GM18519 (cell line): Measurements from ENCODE around the gene PTPRG.

Source experiments
- ATAC-seq: cut with Tn5 transposase; IDR thresholded peaks from one replicate; pipeline ENCODE4 v1.9.1; 2021; ENCODE audit warnings: mild to moderate bottlenecking, moderate library complexity; ENCODE audit not compliant: unreplicated experiment, low FRiP score

The PTPRG gene

GRCh38 chr3:62145086-62145757 is 583.9 kb downstream of the PTPRG start:
- ATAC-seq, result no peak

- ATAC-seq, result no peak
Observed at GRCh38 chr3:62149539-62149938, 588.2 kb downstream of the PTPRG start.

- ATAC-seq, result no peak
Observed at GRCh38 chr3:62149962-62150361, 588.6 kb downstream of the PTPRG start.

DNA sequence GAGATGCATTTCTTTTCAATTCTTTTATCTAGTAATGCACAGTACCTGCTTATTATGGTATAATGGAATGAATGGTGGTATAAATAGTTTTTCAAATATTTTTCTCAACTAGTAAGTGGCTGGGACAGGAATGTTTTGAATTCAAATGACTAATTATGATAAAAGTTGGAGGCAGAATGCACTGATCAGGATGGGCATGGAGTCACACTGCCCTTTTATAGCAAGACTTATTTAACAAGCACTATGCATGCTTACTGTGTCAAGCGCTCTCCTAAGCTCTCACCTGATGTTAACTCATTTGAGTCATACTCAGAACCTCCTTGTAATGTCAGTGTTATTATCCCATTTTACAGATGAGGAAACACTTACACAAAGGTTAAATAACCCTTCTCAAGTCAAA is 590.2 kb downstream of the PTPRG start:
- no peak for ATAC-seq

DNA sequence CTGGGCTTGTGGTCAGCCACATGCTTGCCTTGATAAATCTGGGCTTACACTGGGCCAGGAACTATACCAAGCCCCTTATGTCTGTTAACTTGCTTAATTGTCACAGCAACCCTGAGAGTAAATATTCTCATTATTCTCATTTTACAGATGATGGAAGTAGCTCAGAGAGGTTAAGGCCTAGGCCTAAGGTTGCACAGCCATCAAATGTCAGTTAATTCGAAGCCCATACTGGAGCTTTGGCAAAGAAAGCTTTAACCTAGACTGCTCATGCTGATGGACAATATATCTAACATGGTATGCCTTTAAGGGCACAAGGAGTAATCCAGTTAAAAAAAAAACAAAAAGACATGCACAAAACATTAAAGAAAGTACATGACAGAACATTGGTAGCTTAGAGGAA is 591.9 kb downstream of the PTPRG start:
- no peak for ATAC-seq

DNA sequence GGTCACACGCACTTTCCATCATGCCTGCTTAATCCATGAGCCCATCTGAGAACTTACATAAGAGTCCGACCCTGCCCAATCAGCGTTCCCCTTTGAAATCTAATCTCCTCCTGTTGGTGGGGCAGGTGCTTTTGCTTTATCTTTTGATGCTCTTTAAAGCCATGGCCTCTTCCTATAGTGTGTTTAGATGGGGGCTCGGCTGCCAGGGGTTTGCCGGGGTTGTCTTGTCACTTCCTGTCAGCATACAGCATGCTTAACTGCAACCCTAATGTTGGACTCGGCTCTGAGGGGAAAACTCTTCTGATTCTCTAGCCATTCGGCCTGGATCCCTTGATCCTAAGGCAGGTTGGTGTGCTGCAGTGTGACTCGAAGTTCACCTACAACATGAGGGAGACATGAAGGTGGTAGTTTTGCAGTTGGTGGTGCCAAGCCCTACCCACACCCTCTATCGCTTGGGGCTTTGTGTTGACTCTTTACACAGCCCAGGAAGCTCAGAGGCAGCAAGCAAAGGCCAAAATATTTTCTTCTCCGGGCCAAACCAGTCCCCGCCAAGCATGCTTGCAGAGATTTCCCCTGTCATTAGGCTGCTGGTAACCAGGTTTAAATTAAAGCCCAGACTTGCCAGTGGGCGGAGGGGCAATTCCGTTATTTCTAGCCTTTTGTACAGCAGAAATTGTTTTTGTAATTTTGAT is 593.2 kb downstream of the PTPRG start:
- ATAC-seq, result no peak

- no peak for ATAC-seq
Observed at GRCh38 chr3:62159056-62159708, 597.8 kb downstream of the PTPRG start.

DNA sequence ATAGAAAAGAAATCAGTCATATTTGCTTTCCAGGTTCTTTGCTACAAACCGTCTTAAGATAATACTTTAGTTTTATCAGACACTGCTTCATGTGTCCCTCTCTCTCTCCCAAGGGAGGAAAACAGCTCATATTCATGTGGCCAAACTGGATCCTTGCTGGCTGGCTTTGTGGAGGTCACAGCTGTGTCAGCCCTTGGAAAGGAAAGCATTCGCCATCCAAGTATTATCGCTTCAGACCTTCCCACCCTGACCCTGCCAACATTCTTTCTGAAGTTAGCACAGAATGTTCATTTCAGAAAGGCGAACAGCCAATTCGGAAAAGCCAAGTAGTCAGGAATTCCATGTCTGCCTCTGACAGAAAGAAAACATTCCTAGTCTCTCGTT is 598.3 kb downstream of the PTPRG start:
- no peak for ATAC-seq

DNA sequence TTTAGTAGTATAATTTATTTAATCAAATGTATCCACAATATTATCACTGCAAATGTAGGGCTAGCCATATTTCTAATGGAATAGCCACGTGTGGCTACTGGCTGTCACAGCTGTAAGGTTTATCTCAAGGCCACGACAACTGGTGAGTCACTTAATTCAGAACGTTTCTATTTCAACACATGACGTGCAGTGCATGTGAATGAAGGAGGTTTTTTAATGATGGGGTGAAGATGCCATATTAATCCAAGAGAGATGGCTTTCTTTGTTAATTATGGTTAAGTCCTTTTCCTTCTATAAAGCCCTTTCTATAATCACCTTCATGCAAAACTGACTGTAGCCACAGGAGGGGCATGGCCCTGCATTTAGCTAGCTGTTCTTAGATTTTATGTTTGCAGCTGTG is 600.0 kb downstream of the PTPRG start:
- no peak for ATAC-seq

DNA sequence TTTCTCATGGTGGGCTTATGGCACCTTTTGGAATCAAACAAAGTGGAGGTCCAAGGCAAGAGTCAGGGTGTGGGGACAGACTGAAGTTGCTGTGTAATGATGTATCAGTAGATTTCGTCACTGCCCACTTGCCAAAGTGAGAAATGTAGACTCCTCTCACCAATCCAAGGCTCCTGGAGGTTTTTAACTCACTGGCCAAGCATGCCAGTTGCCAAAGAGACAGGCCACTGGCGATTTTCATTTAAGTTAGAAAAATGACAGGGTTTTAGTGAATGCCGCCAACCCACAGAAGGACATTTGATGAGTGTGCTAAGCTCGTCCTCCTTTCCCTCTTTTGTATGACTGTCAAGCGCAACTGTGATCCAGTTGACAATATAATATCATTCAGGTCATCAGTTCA is 602.8 kb downstream of the PTPRG start:
- no peak for ATAC-seq

DNA sequence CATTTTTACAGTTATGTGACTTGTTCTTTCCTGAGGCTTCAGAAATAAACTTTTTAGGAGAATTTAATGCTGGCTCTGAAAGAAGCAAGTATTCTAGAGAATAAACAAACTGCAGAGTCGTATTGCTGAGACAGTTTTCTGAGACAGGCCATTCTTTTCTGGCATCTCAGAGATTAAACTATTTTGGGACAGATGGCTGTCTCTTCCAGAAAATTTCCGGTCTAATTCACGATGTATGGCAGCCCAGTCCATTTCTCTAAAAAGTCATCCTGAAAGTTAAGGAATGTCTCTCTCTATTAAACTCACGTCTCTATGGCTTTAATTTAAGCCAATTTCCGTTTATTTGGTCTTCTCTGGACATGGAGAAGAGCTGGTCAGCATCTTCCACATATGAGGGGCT is 603.4 kb downstream of the PTPRG start:
- ATAC-seq, result no peak

DNA sequence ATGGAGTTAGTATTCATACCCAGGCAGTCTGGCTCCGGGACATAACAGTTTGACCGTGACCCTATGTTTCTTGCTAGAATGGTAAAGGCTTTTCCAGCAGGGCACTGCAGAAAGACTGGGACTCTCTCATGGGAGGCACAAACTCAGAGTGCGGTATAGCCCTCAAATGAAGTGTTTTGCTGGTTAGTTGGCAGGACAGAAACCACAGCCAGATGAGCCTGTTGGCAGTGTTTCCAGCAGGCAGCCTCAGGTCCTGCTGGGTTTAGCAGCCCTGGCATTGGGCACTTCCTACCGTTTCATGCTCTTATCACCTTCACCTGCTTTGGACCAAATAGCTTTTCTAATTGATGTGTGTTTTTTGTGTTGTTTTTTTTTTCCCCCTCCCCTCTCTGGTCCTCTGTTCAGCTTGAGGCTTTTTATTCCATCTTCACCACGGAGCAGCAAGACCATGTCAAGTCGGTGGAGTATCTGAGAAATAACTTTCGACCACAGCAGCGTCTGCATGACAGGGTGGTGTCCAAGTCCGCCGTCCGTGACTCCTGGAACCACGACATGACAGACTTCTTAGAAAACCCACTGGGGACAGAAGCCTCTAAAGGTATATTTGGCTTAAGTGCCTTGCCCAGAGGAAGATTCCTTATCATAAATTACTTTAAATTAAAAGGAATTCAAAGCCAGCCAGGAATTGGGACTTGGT is 606.3 kb downstream of the PTPRG start:
- ATAC-seq, result no peak

DNA sequence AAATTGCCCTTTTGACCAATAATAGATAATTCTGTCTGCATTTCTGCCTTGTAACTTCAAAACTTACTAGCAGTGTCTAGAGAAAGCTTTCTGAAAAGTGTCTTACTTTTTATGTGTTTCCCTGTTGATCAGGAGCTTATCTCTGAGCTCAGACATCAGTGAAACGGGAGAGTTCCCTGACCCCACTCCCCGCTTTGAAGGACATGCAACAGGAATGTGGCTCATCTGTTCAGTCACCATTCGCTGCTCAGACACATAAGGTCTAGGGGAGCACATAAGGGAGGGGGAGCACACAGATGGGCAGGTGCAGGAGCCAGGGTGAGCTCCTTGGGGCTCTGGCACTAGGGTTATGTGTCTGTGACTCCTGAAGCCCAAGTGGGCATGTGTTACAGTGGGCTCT is 607.0 kb downstream of the PTPRG start:
- ATAC-seq, result no peak

DNA sequence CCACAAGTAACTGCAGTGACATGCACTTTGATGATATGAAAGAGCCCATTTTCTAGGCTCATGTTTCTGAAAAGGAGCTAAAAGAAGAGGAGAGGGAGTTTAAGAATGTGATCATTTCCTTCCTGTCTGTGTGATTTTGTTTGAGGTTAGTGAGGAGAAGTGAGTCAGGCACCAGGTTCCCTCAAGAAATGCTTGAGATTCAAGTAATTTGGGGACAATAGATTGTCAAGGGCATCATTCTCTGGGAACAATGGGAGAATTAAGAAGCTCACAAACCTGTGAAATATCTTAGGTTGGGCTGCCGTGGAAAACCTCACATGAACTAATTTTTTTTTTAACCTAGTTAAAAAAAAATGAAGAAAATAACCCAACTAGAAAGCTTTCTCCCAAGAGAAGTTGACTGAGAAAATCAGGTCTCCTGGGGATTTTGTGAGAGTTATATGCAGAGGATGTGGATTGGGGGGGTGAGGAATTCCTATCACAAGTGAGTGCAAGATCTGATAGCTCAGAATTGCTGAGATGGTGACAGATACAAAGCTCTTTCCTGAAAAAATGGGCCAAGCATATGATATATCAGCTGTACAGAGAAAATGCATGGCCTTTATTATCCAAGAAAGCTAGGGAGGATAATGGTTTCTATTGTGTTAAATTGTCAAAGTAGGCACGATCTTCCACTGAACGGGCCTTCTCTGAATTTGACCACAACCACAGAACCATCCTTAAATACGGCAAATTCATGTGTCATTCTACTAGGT is 608.7 kb downstream of the PTPRG start:
- ATAC-seq, result no peak

GRCh38 chr3:62171789-62172188 is 610.4 kb downstream of the PTPRG start:
- ATAC-seq, result no peak

- ATAC-seq, result no peak
Observed at GRCh38 chr3:62172199-62172598, 610.8 kb downstream of the PTPRG start.

GRCh38 chr3:62173939-62174515 is 612.7 kb downstream of the PTPRG start:
- no peak for ATAC-seq

DNA sequence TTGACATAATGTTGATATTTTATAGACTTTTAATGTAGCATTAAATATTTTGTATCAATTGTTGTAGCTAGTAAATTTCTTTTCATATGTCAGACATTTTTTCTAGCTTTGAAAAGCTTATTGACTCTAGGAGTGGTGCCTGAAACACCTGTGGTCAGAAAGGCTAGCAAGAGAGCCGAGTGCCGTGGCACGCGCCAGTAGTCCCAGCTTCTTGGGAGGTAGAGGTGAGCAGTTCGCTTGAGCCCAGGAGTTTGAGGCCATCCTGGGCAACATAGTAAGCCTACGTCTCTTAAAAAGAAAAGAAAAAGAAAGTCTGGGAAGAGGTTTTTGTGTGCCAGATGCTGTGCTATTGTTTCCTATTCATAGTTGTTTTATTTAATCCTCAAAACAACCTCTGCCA is 613.8 kb downstream of the PTPRG start:
- no peak for ATAC-seq

GRCh38 chr3:62178032-62178431 is 616.7 kb downstream of the PTPRG start:
- no peak for ATAC-seq
